HCT116 (cell line): ENCODE results near the gene NOLC1.

ENCODE experiments used
- ATF3 ChIP-seq: IDR thresholded peaks from 2 replicates; pipeline ENCODE4 v1.6.1; 2012
- CEBPB ChIP-seq: IDR thresholded peaks from 2 replicates; pipeline ENCODE4 v1.6.1; 2012; ENCODE audit warnings: low read depth
- CTCF ChIP-seq, 3 experiments: fragments of 200-600 bp in 1 of 3; sonication (generic) in 1 of 3; IDR thresholded peaks in 2 of 3; conservative IDR thresholded peaks in 1 of 3; 2 replicates each; pipeline ENCODE4 v1.5.1; 2012 to 2017; ENCODE audit warnings: low read depth in 2 of 3, low read length in 2 of 3, antibody characterized with exemption in 1 of 3, borderline replicate concordance in 1 of 3, control low read depth in 1 of 3, mild to moderate bottlenecking in 1 of 3, mixed read lengths in 1 of 3, mixed run types in 1 of 3, moderate library complexity in 1 of 3; ENCODE audit not compliant: insufficient read depth in 1 of 3
- EZH2phosphoT487 ChIP-seq: fragments of 200-600 bp; IDR thresholded peaks from 2 replicates; pipeline ENCODE4 v1.6.1; 2018; ENCODE audit warnings: antibody characterized with exemption, borderline replicate concordance
- JUND ChIP-seq: IDR thresholded peaks from 2 replicates; pipeline ENCODE4 v1.6.1; 2012
- POLR2A ChIP-seq: IDR thresholded peaks from 2 replicates; pipeline ENCODE4 v1.7.0; 2011; ENCODE audit warnings: borderline replicate concordance; ENCODE audit not compliant: insufficient read depth, insufficient read length; ENCODE audit errors: extremely low read depth
- POLR2AphosphoS5 ChIP-seq: IDR thresholded peaks from 2 replicates; pipeline ENCODE4 v1.6.1; 2011; ENCODE audit warnings: mild to moderate bottlenecking, low read depth, low read length, moderate library complexity
- REST ChIP-seq: IDR thresholded peaks from 2 replicates; pipeline ENCODE4 v1.6.1; 2012; ENCODE audit warnings: low read depth
- SIN3A ChIP-seq: IDR thresholded peaks from 2 replicates; pipeline ENCODE4 v1.6.1; 2012; ENCODE audit warnings: low read depth
- SP1 ChIP-seq: IDR thresholded peaks from 2 replicates; pipeline ENCODE4 v1.6.1; 2012; ENCODE audit warnings: low read depth
- TCF7L2 ChIP-seq: IDR thresholded peaks from 2 replicates; pipeline ENCODE4 v1.7.0; 2011; ENCODE audit warnings: borderline replicate concordance, inconsistent platforms; ENCODE audit not compliant: insufficient read depth, insufficient read length; ENCODE audit errors: extremely low read depth
- ZNF274 ChIP-seq: fragments of 200-500 bp; sonication (Bioruptor generic); IDR thresholded peaks from 2 replicates; pipeline ENCODE4 v1.6.1; 2014; ENCODE audit warnings: mild to moderate bottlenecking, low read depth, low read length, inconsistent platforms

GRCh38 chr10:102140218-102140617 lies 12.0 kb upstream of the NOLC1 start:
- no peak for TF ChIP-seq POLR2AphosphoS5
- TF ChIP-seq REST, result no peak
- TF ChIP-seq SP1, result no peak
- no peak for TF ChIP-seq POLR2A
- TF ChIP-seq CTCF (IDR thresholded peaks at IDR 0.05 in 2 of 3, conservative IDR thresholded peaks at IDR 0.05 in 1 of 3; ENCODE audit: borderline replicate concordance in 1 of 3, insufficient read depth in 1 of 3, low read depth in 2 of 3, low read length in 2 of 3), result no peak
- no peak for TF ChIP-seq ATF3
- TF ChIP-seq JUND, result no peak
- TF ChIP-seq ZNF274, result no peak
- TF ChIP-seq CEBPB, result no peak
- TF ChIP-seq TCF7L2, result no peak
- TF ChIP-seq EZH2phosphoT487, result no peak
- TF ChIP-seq SIN3A, result no peak
